AG09319 (cell line): ENCODE results near the gene NUDT2.
"Not testable (repeated sequence)": the region's sequence is repeated elsewhere in the genome, so short reads cannot be mapped to it uniquely, and the experiment has no call there.

Source experiments
- DNase-seq: peaks from one replicate; pipeline ENCODE4 v3.0.0-alpha.2; 2010; ENCODE audit warnings: low read depth; ENCODE audit errors: extremely low read depth
- TF ChIP-seq, protein P1 (sequence below): IDR thresholded peaks from 2 replicates; pipeline ENCODE4 v1.5.1; 2011; ENCODE audit warnings: low read depth, mild to moderate bottlenecking, inconsistent platforms, low read length, moderate library complexity

The NUDT2 gene

GRCh38 chr9:34337403-34337802, 8.0 kb downstream of the NUDT2 start:
- TF ChIP-seq, protein P1, sequence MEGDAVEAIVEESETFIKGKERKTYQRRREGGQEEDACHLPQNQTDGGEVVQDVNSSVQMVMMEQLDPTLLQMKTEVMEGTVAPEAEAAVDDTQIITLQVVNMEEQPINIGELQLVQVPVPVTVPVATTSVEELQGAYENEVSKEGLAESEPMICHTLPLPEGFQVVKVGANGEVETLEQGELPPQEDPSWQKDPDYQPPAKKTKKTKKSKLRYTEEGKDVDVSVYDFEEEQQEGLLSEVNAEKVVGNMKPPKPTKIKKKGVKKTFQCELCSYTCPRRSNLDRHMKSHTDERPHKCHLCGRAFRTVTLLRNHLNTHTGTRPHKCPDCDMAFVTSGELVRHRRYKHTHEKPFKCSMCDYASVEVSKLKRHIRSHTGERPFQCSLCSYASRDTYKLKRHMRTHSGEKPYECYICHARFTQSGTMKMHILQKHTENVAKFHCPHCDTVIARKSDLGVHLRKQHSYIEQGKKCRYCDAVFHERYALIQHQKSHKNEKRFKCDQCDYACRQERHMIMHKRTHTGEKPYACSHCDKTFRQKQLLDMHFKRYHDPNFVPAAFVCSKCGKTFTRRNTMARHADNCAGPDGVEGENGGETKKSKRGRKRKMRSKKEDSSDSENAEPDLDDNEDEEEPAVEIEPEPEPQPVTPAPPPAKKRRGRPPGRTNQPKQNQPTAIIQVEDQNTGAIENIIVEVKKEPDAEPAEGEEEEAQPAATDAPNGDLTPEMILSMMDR, result peak; percentile 26
- no peak for DNase-seq

DNA sequence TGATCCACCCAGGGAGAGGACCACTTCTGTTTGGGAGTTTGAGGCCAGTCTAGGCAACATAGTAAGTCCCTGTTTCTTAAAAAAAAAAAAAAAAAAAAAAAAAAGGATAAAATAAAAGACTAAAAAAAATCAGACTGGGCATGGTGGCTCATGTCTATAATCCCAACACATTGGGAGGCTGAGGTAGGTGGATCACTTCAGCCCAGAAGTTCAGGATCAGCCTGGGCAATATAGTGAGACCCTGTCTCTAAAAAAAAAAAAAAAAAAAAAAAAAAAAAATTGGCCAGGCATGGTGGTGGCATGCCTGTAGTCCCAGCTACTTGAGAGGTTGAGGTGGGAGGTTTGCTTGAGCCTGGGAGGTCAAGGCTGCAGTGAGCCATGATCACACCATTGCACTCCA, 8.7 kb downstream of the NUDT2 start:
- DNase-seq, result not testable (repeated sequence)

- no peak for DNase-seq
- TF ChIP-seq, protein P1, result no peak
Measured at GRCh38 chr9:34338665-34339385, 9.5 kb downstream of the NUDT2 start.

- DNase-seq, result no peak
- TF ChIP-seq, protein P1, result no peak
Measured at GRCh38 chr9:34341659-34342295, 12.4 kb downstream of the NUDT2 start.

DNA sequence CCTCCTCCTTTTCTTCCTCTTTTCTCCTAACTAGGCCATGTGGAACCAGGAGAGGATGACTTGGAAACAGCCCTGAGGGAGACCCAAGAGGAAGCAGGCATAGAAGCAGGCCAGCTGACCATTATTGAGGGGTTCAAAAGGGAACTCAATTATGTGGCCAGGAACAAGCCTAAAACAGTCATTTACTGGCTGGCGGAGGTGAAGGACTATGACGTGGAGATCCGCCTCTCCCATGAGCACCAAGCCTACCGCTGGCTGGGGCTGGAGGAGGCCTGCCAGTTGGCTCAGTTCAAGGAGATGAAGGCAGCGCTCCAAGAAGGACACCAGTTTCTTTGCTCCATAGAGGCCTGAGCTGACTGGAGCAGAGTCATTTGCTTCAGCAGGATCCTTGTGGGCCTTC, 13.7 kb downstream of the NUDT2 start:
- TF ChIP-seq, protein P1, result no peak

DNA sequence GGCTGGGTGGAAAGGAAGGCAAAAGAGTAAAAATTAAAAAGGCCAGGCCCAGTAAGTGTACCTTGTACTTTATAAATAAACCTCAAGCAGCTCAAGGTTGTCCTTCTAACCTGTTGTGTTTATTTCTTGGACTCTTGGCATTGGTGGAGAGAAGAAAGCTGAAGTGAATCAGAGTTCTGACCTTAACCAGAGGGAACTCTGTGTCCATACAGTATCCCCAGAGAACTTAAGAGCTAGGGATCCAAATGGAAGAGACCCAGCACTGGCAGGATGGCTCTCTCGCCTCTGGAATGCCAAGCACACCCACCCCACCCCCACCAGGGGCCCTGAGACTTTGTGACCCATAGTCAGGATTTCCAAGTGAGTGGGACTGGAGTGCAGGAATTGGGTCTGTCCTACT, 14.2 kb downstream of the NUDT2 start:
- TF ChIP-seq, protein P1, result no peak
- DNase-seq, result no peak

More for the DNA sequence above, 13.7 kb downstream of the NUDT2 start:
- DNase-seq, result no peak

- TF ChIP-seq, protein P1, result no peak
Measured at GRCh38 chr9:34346873-34347799, 17.8 kb downstream of the NUDT2 start.

More at GRCh38 chr9:34346873-34347799, 17.8 kb downstream of the NUDT2 start:
- DNase-seq, result no peak
